HG02938 (cell line): ENCODE results near the gene ZNF74.

Experiments used
- ATAC-seq: cut with Tn5 transposase; IDR thresholded peaks from one replicate; pipeline ENCODE4 v1.9.1; 2021; ENCODE audit warnings: mild to moderate bottlenecking, moderate library complexity; ENCODE audit not compliant: unreplicated experiment

ZNF74 gene

DNA sequence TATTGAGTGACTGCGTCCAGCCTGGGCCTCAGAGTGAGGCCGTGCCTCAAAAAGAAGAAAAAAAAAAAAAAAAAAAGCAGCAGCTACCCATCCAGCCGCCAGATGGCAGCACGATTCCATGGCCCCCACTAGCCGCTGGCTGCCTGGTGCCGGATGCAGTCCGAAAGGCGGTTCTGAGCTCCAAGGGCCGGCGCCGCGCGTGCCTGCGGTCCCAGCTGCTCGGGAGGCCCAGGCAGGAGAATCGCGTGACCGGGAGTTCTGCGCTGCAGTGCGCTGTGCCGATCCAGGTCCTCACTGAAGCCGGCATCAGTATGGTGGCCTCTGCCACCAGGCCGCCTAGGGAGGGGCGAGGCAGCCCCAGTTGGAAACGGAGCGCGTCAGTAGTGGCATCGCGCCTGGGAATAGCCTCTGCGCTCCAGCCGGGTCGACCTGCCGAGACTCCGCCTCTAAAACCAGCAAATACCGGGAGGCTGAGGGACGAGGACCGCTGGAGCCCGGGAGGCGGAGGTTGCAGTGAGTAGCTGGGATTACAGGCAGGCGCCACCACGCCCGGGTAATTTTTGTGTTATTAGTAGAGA is 24.3 kb downstream of the ZNF74 start:
- ATAC-seq, result no peak

GRCh38 chr22:20419664-20419951 is 25.7 kb downstream of the ZNF74 start:
- no peak for ATAC-seq

DNA sequence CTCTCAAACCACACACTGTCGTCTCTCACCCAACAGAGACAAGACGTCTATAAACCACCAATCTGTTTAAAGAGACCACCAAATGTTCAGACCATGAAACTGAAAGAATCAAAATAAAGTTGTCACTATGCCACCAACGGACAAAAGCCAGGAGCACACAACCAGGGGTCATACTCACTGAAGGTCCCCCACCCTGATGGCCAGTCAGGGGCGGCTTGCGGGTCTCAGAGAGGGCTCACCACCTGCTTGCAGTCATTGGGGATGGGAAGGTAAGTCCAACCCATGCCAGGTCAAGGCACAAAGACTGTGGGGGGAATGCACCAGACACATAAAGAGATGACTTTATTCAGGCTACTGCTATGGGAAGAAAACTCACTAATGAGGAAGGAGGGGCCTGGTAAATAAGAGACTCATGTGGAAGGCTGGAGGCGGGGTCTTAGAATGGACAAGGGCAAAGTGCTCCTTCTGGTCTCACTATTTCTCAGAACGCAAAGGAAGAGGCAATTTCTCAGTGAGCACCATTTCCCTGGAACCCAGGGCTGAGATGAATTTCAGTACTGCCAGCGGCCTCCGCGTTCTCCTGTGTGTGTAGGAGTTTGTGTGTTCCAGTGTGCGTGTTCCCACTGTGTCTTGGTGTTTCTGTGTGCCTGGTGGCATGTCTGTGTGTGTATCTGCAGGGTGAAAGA is 26.3 kb downstream of the ZNF74 start:
- no peak for ATAC-seq

- ATAC-seq, result no peak
These were observed 27.5 kb downstream of the ZNF74 start for GRCh38 chr22:20421507-20421874.

DNA sequence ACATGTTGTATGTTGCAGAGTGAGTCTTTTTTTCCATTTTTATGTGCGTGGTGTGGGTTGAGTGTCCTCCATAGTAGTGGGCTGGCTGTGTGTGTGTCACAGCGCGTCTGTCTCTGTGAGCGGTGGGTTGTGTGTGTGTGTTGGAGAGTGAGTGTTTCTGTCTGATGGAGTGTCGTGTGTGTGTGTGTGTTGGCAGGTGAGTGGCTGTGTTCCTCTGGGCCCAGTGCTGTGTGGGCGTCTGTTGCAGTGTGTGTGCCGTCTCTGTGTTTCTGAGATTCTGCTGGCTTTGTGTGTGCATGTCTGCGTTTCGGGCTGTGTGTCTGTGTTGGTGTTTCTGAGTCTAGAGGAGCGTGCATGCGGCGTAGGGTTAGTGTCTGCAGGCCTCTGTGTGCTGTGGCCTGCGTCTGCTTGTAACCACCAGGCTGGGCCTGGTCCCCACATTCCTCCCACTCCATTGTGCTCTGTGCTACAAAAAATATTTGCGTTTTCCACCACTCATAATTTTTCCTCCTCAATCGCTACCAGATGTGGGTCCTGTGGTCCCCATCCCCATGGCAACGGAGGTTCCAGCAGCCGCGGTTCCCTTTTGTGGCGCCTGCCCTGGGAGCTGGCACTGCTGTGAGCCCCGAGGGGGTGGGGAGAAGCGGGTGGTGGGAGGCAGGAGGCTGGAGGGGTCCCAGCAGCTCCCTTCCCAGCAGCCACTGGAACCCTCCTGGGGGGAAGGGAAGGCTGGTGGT is 28.5 kb downstream of the ZNF74 start:
- no peak for ATAC-seq

DNA sequence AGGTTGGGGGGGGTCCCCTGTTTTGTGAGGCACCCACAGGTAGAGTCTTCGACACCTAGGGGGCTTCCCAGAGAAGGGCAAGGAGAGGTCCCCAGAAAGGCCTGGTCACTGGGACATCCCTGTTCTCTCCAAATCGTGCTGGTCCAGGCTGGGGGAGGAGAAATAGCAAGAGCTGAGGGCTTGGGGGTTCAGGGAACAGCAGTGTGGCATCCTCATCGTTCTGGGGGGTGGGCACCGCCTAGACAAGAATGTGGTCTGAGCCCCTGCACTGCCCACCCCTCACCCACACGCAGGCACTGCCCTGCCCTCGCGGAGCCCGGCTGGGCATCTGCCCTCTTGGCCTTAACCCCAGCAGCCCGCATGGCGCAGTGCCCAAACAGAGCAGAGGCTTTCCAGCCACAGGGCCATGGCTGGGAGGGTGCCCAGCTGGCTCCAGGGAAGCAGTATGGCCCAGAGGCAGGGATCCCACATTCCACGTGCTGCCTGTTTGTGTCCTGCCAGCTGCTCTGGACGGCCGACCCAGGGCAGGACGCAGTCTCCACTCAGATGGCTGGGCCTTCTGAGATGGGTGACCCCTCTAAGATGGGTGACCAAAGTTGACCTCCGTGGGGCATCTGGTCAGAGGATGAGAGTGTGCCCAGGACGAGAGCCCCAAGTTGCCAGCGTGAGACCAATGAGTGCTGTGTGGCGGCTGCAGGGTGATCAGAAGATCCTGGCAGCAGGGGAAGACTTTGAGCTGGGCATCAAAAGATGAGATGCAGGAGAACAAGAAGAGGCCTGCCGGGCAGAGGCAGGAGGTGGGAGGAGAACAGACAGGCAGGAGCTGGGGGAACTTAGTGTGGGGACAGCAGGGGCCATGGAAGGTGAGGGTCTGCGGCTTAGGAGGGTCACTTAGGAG is 29.3 kb downstream of the ZNF74 start:
- no peak for ATAC-seq

GRCh38 chr22:20423906-20424551 is 30.1 kb downstream of the ZNF74 start:
- ATAC-seq, result no peak

DNA sequence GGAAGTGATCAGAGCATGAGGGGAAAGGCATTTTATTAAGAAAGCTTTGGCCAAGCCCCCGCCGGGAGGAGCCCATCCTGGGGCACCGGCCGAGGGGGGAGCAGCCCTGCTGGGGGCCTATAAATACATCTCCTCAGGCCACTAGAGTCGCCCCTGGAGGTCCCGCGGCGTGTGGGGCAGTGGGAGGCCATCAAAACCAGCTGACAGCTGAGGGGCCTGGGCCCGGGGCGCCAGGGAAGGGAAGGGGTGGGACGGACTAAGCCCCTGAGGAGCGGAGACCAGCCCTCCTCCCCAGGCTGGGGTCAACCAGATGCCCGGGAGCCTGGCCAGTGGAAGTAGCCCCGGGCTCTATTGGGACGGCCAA is 30.6 kb downstream of the ZNF74 start:
- no peak for ATAC-seq

- no peak for ATAC-seq
These were observed 31.1 kb downstream of the ZNF74 start for GRCh38 chr22:20424932-20425565.

DNA sequence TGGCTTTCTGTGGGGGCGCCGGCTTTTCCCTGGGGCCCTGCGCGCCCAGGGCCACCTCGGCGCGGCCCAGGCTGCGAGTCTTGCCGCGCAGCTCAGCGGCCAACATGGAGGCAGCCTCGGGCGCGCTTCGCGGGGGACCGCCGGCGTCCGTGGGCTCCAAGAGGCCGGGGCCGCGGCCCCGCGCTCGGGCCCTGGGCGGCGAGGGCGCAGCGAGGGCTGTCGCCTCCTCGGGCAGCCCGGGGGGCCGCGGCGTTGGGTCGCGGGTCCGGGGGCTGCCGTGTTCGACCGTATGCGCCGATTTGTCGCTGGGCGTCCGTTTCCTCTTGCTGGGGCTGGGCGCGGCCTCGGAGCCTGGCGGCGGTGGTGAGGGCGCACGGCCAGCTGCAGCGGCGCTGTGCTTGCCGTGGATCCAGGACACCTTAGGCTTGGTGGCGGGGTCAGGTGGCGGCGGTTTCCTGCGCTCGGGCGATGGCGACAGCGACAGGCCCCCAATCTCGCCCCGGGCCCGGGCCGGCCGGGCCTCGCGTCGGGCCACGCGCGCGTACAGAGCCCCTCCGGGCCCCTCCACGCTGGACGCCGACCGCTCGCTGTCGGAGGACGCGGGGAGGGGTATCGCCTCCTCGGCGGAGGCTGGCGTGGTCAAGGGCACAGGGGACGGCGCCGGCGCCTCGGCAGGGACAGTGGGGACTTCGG is 31.8 kb downstream of the ZNF74 start:
- no peak for ATAC-seq

GRCh38 chr22:20426259-20426615 is 32.3 kb downstream of the ZNF74 start:
- no peak for ATAC-seq

DNA sequence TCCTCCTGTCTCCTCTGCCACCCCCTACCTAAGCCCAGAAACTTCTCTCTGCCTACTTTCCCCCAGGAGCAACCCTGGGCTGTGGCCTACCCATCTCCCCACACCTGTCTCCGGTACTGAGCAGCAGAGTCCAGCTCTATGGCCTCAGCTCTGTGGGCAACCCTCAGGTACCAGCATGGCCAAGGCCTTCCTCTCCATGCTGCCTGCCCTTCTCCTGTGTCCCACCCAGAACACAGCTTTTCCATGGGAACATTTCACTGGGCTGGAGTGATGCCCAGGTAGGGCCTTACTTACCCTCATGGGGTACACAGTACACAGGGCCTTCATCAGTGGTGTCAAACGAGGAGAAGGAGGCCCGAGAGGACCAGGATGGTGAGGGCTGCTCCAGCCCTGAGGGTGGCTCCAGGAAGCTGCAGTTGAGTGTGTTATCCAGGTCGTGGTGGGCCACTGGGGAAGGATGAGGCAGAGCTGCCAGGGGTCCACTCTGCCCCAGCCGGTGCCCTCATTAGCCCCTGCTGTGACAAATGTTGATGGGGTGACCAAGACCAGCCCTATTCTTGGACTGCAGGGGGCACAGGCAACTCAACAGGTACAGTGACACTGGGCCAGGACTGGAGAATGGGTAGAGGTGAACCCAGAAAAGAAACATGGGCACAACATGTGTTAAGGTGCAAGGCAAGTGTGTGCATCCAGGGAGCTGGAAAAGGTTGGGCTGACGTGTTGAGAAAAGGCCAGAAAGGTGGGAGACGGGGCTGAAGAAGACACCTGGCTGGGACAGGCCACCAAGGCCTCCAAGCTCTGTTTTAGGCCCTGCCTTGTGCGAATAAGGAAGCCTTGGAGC is 33.4 kb downstream of the ZNF74 start:
- no peak for ATAC-seq

DNA sequence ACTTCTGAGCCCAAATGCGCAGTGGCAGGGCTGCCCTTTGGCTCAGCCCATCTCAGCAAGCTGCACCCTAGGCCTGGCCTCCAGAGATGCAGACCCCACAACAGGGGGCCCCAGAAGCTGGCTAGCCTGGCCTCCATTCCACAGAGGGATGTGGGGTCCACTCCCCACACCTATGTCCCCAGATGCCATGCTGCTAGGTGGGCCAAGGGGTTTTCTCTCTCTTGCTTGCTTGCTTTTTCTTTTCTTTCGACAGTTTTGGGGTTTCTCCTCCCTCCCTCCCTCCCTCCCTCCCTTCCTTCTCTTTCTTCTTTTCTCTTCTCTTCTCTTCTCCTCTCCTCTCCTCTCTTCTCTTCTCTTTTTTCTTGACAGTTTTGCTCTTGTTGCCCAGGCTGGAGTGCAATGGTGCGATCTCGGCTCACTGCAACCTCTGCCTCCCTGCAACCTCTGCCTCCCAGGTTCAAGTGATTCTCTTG is 34.0 kb downstream of the ZNF74 start:
- ATAC-seq, result no peak

GRCh38 chr22:20428496-20429253 is 34.7 kb downstream of the ZNF74 start:
- no peak for ATAC-seq

GRCh38 chr22:20429254-20430100 is 35.5 kb downstream of the ZNF74 start:
- no peak for ATAC-seq

GRCh38 chr22:20430101-20430719 is 36.3 kb downstream of the ZNF74 start:
- ATAC-seq, result no peak
